Forelimb muscle (tissue), 1 donor: ENCODE data around the gene F5. TPM values are rescaled to one million over a fixed set of nuclear protein-coding genes. Genes with fewer than 3 reads are reported as not detected.
A peak's percentile ranks its signal among the peaks of the same experiment; 100 is the strongest.

Source experiments
- DNase-seq: peaks from one replicate; pipeline ENCODE4 v3.0.0-alpha.2; 2013; ENCODE audit warnings: low read depth
- polyA plus RNA-seq: library from polyadenylated mRNA; unstranded; fragments of 120-200 nt; gene quantifications from one replicate; pipeline ENCODE4 v1.2.1, GENCODE V29; 2013; ENCODE audit not compliant: insufficient read length

The F5 gene
- polyA plus RNA-seq, 1 donor, result 0.11 TPM

DNA sequence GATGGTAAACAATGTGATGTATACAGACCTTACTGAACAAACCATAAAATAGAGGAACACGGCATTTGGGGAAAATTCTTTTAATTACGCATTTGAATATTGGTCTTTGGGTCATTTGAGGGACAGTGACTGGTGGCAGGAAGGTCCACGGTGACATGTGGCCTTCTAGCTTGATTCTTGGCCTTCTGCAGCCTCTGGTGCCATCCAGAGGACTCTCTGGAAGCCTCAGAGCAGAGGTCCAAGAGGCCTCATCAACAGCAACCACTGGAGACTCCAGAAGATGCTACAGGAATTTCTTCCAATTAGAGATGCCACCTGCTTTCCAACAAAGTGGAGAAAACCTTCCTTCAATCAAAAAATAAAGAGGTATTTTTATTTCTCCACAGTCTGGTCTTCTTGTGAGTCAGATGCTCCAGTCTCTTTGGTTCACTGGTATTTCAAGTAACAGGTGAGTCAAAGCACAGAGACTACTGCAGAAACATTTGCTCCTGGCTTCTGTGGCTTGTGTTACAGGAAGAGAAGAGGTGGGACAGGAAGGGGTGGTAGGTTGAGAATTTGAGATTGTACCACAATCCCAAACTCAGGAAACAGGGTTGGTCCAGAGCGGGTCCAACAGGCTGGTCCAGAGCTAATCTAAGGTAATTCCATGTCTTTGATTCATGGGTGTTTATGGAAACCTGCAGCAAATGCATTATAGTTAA is 2.7 kb upstream of the F5 start:
- DNase-seq, result no peak

DNA sequence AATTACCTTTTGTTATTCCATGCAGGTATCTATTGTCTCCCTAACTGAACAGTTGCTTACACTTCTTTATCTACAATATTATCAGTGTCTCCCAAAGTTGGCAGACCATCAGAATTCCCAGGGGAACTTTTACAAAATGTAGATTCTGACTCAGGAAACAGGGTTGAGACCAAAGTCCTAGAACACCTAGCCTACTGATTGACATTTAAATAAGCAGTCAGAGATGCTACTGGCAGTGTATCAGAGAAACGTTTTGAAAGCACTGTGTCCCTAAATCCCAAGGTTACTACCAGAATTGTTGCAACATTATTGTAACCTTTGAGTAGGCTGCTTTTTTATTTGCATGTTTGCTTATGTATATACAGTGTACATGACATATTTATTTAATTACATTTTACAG is 1.8 kb upstream of the F5 start:
- DNase-seq, result no peak

DNA sequence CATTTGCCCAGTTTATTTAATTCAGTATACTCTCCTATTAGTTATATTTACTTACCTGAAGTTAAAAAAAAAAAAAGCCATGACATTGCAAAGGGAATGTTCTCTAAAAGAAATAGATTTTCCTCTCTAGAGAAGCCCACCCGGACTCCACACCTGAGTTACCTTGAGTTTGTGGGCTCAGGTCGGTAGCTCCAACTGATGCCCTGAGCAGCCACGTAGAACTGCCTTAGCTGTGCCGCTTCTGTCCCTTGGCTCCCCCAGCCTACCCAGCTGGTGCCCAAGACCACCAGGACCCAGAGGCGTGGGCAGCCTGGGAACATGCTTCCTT is 250 bp downstream of the F5 start:
- no peak for DNase-seq

DNA sequence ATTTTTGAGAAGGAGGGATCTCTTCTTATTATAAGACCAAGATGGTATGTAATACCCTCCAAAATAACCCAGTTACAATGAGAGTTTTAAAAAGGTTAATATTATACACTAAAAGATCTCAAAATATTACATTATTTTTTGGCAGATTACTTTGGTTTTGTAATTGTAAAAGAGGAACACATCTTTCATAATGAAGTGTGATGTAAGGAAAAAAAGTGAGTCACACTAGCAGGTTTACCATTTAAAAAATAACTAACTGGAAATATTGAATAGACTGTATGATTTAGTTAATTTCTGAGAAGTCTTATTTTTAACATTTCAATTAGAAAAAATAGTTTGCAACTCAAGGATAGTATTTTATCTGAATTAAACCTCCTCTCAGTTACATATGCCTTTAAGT is 1.1 kb downstream of the F5 start:
- DNase-seq, result no peak

DNA sequence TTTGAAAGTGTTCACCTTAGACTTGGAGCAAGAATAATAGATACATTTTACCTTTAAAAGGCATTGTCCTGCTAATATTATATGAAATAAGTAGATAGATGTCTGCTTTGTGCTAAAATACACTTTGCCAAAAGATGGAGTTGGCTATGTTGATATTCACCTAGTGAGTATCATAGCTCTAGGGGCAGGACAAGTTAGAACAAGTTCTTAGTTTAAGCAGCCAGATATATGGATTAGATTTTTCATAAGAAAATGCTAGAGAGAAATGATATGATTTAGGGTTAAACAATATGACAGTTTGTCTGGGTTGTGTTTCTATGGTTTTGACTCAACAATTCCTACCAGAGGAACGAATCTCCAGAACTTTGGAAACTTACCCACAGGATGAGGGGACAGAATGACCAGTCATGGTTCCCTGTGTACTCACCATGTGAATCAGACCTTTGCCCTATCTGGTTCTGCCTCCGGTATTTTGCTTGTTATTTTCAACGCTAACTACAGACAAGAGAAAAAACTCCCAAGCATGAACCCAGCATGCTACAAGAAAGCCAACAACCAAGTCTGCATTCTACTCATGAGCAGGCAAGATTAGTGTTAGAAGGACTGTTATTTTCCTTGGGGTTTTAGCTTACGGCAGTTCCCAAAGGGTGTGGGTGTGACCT is 1.7 kb downstream of the F5 start:
- DNase-seq, result no peak

DNA sequence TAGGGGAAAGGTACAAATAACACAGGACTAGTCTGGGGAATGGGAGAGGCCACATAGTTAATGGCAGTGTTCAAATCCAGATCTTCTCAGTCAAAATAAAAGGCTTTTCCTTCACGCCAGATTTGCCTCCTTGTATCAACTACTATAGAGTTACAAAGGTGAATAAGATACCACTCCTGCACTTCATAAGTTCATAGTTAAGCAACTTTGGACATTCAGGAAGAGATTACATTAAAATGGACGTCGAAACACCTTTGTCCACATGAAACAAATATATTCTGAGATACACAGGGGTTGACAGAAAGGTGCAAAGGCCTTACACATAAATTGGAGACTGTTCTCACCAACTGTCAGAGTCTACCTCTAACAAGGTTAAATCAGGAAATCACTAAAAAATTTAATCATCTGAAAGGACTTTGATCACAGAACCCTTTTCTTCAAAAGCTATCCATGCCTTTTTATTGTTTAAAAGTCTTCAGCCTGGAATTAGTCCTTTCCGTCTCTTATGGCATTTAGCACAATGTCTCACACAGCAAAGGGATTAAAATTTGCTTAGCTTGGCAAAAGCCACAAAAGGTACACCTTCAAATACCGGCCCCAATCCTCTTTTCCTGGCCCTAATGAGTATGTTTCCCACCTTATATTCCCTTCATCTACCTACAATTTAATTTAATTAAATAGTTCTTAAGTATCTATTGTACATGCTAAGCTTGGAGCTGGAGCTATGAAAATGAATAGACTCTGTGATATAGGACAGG is 8.1 kb downstream of the F5 start:
- no peak for DNase-seq

DNA sequence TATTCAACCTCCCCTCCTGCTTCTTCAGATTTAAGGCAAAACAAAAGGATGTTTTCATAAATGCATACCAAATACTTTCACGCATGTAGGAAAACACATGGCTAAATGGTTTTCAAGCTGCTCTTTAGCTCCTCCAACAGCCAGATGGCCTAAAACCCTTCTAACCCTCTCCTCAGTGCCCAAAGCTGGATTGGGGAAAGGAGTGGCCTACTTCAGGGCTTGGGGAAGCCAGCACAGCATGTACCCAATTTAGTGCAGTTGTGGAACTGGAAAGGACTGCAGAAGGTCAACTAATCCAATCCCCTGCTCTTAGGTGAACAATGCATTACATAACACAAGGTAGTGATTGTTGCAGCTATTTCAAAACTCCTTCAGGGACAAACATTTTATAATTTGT is 9.3 kb downstream of the F5 start:
- no peak for DNase-seq

DNA sequence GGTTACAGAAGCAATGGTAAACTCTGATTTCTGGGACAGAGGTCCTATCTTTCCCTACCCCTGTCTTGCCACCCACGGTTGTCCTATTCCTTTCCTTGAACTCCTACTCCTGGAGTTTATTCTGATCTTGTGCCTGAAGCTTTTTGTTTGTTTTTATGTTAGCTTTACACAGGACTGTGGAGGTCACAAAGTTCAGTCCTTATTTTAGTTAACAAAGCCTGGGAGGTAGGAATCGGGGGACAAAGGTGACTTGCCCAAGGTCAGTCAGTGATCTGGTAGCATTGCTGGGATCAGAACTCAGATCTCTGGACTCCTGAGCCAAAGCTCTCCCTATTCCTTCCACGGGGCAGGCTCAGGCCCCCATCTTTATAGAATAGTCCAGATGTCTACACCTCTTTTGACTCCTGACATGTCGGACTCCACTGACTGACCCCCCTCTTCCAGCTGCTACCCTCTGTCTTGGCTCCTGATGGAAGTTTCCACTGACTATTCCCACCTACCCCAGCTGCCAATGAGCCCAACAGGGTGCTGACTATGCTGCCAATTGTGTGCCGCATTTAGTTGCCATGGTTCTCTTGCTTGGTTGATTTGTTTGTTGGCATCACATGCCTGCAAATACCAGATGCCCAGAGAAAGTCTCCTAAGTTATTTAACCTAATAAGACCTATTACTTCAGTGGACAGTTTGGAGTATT is 9.9 kb downstream of the F5 start:
- DNase-seq, result no peak

DNA sequence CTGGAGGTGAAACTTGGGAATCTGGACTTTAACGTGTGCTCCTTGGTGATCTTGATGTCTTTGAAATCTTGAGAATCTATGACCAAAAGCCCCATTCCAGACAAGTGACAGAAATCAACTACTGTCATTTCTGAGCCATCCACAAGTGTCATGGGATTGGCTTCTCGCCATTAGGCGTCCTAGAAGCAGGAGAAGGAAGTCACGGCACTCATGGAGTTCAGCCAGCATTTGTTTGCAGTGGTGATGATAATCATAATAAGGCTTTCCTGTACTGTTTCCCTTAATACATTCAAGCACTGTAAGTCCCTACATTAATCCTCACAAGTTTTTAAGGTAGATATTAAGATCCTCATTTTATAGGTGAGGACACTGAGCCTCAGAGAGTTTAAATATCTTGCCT is 11.9 kb downstream of the F5 start:
- DNase-seq, result no peak

DNA sequence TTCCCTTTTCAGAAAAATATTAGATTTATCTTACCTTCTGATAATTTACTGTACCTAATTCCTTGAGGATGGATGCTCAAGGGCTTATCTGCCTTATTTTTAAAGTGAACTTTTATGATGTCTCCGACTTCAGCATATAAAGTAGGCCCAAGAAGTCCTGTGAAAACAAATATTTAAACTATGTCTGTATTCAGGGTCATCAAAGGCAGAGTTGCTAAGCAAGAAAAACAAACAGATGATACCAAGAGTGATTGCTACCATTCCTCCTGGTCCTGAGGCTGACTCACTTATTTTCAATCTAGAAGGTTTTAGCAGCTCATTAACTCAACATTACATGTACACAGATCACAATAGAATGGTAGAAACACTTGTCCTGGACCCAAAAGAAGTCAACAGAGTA is 14.1 kb downstream of the F5 start:
- DNase-seq, result no peak

DNA sequence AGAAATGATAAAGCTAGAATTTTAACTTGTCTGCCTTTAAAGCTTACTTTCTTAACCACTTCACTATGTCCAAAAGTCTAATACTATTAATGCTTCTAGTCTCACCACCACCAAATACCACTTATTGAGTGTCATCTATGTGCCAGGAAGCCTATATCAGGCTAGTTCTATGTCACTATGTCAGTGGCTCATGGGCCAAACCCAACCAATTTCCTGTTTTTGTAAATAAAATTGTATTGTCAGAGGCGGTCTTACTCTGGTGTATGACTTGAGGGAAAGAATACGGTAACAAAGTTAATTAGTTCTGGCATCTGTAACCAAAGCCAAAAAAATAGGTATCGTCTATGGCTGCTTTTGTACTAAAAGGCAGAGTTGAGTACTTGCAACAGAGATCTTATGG is 14.8 kb downstream of the F5 start:
- DNase-seq, result no peak

DNA sequence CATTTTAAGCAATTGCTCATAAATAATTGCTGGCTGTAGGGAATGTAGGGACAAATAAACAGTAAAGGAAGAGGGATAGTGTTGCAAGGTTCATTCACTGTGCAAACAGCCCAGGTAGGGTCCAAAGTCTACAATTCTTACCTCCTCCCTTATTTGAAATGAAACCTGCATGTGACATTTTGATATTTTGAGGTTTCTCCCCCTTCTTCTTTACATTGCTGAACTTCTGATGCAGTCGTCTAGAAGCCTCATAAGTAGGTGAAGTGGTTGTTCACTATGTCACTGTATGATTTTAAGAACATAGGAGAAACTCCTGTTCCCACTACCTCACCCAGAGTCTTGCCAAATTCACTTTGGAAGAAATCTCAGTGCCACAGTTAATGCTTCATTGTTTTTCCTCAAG is 16.1 kb downstream of the F5 start:
- no peak for DNase-seq

DNA sequence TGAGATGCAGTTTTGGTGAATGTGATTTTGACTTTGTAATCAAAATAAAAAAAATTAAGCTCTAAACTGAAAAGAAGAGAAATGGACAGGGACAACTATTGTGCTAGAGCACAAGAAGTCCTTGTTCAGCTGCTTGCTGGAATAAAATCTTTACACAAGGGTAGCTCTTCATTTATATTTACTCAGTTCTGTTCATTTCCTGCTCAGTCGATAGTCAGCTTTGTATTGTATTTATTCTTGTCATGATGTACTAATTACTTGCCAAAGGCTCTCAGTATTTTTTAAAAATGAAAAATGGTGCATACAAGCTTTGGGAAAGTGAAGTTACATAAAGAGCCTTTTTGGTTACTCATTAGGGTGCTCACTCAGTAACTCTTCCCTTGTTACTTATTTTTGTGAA is 17.8 kb downstream of the F5 start:
- no peak for DNase-seq

DNA sequence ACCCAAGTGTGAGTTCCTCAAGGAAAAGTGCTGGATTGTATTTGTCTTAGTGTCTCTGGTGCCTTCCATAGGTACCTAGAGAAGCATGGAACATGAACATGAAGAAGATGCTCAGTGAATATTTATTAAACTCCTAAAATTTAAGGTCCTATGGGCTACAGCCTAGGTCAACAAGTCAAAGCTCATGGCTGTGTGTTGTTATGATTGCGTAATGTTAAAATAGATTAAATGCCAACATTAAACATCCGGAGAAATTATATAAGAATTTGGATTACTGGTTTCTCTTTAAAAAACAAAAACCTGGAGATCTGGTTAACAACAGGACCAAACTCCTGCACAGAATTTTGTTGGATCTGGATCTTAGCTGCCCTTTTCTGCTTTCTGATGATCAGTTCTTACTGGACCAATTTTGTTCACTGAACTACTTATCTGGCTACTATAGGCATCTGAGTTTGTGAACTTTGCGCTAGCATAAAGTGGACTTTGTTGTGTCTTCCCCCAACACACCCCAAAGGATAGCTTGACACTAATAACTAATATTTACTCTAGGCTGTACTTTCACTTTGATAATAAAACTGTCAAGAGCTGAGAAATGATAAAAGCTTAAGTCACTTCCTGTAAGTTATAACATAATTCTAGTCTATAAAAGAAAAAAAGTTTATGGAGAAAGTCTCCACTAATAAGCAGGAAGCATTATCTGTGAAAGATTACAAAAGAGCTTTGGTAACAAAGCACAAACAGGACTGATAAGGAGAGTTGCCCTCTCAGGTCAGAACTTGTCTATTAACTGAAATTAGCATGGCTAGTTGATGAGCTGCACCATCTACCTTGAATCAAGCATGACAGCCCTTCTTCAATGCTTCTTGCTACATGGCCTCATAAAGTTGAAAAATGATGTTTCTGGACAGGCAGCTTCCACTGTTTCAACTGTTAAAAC is 20.7 kb downstream of the F5 start:
- DNase-seq, result no peak

DNA sequence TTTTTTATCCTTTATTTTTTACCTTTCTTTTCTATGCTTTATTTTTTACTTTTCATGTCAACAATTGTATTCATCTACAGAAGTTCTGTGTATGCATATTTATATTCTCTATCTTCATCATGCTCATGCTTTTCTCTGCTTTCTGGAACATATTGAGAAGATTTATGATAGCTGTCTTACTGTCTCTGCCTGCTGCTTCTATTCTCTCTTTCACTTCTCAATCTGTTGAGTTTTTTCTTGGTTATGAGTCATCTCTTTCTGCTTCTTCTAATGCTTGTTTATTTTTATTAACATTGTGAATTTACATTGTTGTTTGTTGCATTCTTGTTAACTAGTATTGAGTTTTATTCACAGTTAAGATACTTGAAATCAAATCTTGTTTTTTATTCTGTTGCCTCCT is 22.6 kb downstream of the F5 start:
- DNase-seq, result no peak

DNA sequence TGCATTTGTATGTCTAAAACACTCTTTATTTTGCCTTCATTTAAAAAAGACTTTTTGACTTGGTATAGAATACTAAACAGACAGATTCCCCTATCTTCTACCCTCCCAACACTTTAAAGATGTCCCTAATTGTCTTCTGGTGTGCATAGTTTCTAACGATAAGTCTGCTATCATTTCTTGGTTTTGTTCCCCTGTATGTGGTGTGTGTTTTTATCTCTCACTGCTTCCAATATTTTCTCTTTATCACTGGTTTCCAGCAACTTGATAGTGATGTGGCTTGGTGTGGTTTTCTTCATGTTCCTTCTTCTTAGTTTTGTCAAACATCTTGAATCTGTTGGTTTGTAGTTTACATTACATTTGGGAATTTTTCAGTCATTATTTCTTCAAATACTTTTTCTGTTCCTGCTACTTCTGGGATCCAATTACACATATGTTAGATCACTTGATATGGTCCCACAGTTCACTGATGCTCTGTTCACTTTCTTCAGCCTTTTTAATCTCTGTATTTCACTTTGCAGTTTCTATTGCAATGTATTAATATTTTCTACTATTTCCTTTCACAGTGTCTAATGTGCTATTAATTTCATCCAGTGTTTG is 23.2 kb downstream of the F5 start:
- no peak for DNase-seq

DNA sequence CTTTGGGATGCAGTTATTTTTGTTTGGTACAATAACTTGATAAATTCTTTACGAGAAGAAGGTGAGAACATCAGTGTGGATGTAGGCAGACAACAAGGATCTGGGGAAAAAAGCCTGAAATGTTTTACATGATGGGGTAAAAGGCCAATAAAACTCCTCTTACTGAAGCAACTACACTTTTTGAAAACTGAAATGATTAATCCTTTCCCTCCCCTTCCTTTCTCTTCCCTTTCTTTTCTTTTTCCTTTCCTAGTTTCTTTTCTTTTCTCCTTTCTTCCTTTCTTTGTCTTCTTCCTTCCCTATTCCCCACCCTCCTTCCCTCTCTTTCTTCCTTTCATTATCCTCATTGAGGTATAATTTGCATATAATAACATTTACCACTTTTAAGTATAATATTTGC is 24.6 kb downstream of the F5 start:
- DNase-seq, result no peak

DNA sequence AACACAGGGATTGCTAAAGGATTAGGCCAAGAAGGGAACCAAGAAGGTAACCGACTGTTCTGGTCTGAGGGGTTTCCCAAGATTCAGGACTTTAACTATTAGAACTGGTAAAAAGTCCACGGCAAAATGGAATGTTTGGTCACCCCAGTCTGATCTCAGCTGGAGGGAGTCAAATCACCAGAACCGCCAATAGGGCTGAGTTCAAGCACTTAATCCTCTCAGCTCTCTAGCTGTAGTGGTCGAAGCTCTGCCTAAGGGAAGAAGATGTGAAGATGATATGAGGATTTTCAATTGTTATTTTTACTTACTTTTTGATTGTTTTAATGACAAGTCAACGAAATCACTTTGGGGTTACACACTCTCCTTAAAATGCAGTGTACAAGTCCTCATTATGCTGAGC is 29.1 kb downstream of the F5 start:
- no peak for DNase-seq

DNA sequence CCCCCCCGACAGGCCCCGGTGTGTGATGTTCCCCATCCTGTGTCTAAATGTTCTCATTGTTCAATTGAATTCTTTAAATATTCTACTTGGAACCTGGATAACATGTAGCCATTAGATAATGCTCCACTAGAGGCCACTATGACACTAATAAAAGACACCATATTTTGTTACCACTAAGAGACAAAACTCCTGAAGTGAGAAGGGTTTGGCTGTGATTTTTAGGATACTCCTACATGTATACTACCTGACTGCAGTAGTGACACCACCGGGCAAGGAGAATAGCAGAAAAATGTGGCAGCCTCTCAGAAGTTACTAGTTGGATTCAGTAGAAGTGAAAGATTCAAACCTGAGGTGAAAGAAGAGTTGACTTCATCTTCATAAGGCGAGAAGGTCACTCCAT is 36.0 kb downstream of the F5 start:
- peak; percentile 22 for DNase-seq

DNA sequence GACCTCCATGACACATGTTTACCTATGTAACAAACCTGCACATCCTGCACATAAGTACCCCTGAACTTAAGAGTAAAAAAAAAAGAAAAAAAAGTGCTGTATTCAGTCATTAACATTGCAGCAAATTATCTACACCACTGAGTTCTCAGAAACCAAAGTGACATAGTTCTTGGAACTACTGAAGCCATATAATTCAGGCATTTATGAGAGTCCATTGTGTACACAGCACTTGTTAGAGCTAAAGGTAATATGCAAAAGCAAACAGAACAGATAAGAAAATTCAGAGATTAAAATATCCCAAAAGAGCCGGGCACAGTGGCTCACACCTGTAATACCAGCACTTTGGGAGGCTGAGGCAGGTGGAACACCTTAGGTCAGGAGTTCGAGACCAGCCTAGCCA is 38.0 kb downstream of the F5 start:
- DNase-seq, result no peak
